ENCODE results near the gene DELE1. TPM values are rescaled to one million over a fixed set of nuclear protein-coding genes. Genes with fewer than 3 reads are reported as not detected.

Gene DELE1, protein sequence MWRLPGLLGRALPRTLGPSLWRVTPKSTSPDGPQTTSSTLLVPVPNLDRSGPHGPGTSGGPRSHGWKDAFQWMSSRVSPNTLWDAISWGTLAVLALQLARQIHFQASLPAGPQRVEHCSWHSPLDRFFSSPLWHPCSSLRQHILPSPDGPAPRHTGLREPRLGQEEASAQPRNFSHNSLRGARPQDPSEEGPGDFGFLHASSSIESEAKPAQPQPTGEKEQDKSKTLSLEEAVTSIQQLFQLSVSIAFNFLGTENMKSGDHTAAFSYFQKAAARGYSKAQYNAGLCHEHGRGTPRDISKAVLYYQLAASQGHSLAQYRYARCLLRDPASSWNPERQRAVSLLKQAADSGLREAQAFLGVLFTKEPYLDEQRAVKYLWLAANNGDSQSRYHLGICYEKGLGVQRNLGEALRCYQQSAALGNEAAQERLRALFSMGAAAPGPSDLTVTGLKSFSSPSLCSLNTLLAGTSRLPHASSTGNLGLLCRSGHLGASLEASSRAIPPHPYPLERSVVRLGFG
- total RNA-seq (2014; rRNA removed; shearing (Covaris generic)) = 67.1 and 74.3 TPM in 2 replicates
- 60.2 and 74.4 TPM in 2 replicates for polyA plus RNA-seq (2015; cell fraction: cytosol; rRNA removed)
- 247 and 308 TPM in 2 replicates for polyA plus RNA-seq (2015; cell fraction: nucleus; rRNA removed)

- DNase-seq (ENCODE audit: low read depth, low spot score) = peak; percentile 98
- in situ Hi-C loops (cut with HindIII; ENCODE audit: low pct_unique_long_range_greater_than_20kb, low sequenced_read_pairs) = no loop called here
Observed at GRCh38 chr5:141923448-141924313, at the start of gene DELE1. Gene DELE1 (plus strand): TSS chr5:141923871. CDS start chr5:141923942, 71 bp downstream.

GRCh38 chr5:141873933-141874261, 49.8 kb upstream of the DELE1 start:
- DNase-seq (ENCODE audit: low read depth, low spot score) = no peak
- in situ Hi-C loops (cut with HindIII; ENCODE audit: low pct_unique_long_range_greater_than_20kb, low sequenced_read_pairs) = no loop called here

GRCh38 chr5:141874262-141874964, 49.3 kb upstream of the DELE1 start:
- in situ Hi-C loops (cut with HindIII; ENCODE audit: low pct_unique_long_range_greater_than_20kb, low sequenced_read_pairs) = no loop called here
- no peak for DNase-seq (ENCODE audit: low read depth, low spot score)

DNA sequence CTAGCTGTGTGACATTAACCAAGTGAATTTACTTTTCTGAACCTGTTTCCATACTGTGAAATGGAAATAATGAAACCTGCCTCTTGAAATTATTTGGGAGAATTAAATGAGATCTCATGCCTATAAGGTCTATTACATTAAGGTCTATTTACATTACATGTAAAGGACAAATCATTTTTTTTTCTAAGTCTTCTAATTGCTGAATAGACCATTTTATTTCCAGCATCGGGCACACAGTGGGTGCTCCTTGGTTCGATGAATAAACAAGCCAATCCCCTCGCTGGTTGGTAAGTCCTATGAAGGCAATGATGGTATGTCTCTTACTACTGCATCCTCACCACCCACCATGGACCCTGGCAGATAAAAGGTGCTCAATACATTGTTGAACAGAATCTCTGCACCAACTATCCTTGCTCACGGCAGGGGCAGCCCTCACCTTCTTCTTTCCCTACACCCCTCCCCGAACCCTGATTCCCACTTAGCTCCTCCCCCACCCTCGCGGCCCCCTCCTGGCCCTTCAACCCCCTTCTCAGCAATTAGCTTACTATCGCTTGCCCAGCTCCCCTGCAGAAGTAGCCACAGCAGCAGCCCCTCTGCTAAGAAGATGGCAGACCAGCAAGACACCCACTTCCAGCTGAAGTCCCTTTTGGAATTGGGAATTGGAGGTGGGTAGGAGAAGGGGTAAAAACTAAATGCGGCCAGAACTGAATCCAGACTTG, 48.5 kb upstream of the DELE1 start:
- in situ Hi-C loops (cut with HindIII; ENCODE audit: low pct_unique_long_range_greater_than_20kb, low sequenced_read_pairs) = no loop called here
- no peak for DNase-seq (ENCODE audit: low read depth, low spot score)

GRCh38 chr5:141875795-141876627, 47.7 kb upstream of the DELE1 start:
- no peak for DNase-seq (ENCODE audit: low read depth, low spot score)
- in situ Hi-C loops (cut with HindIII; ENCODE audit: low pct_unique_long_range_greater_than_20kb, low sequenced_read_pairs) = no loop called here

DNA sequence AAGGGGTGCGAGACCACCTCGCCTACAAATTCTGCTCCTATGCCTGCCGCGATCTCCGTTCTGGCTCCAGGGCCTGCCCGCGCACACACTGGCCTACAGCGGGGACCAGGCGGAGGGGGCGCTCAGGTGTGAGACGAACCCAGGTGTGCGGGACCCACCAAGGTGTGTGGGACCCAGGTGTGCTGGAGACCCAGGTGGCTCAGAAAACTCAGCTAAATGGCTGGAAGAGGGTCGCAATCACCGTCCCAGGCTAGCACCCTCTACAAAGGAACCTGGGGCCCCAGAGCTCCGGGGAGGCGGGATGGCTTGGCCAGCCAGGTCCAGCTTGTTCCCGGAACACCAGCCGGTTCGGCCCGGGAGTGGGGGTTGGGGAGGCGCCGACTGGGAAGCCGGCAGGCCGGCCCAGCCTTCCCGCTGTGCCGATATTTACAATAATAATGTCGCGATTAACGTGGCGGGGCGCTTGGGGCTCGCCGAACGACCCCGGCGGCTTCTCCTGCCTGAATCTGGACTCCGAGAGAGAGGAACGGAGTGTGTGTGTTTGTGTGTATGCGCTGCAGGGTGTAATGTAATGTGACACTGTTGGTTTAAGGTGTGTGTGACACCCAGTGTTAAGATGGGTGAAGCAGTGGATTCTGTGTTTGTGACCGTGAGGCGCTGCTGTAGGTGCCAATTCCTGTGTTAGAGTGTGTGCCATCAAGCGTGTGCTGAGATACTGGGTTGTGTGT, 46.9 kb upstream of the DELE1 start:
- in situ Hi-C loops (cut with HindIII; ENCODE audit: low pct_unique_long_range_greater_than_20kb, low sequenced_read_pairs) = no loop called here
- DNase-seq (ENCODE audit: low read depth, low spot score) = no peak

DNA sequence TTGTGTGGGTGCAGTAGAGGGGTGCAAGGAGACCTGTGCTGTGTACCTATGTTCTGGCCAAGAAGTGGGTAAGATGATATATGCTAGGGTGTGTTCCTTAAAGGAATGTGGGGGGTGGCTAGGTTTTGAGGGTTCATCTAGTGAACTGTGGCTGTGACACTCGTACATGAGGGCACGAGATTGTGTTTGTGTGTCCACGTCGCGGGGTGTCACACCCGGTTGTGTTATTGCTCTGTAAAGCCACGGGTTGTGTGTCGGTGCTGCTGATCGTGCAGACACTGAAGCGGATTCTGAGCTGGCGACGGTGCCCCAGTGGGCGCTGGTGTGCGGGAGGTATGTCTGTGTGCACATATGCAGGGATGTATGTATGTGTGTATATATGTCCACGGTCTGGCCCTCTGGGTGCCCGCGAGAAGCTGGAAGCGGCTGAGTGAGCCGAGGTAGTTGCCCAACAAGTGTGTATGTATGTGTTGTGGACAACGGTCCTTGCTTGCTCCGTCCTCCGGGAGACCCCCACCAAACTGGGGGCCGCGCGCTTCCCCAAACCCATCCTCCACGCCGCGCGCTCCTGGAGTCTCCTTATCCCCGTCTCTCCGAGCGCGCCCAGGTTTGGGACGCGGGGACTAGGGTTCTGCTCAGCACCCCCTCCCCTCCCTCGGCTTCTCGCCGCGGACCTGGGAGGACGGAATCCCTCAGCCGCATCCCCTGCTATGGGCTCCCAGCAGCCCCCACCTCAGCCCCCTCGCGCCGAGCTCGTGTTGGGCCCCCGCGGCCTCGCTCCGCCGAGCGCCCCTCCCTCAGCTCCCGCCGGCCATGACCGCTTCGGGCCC, 46.1 kb upstream of the DELE1 start:
- in situ Hi-C loops (cut with HindIII; ENCODE audit: low pct_unique_long_range_greater_than_20kb, low sequenced_read_pairs) = no loop called here
- no peak for DNase-seq (ENCODE audit: low read depth, low spot score)

DNA sequence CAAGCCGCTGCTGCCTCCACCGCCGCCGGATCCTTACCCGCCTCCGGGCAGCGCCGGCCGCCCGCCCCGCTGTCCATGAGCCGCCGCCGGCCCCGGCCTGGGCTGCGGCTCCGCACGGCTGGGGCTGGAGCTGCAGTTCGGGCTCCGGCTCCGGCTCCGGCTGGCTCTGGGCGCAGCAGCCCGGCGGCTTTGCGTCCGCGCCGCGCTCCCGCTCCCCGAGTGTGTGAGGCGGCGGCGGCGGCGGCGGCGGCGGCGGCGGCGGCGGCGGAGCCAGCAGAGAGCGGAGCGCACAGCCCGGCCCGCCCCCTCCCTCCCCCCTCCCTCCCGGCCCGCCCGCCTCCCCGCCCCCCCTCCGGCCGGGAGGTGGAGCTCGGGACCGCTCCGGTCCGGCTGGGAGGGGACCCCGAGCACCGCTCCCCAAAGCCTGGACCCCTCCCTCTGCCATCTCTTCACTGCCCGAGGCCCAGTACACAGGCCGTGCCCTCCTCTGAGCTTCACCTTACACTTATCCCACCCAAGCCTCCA, 45.4 kb upstream of the DELE1 start, which contains the start of gene PCDH1:
PCDH1 (minus strand) TSS at position 225 of the 525 bp plus-strand sequence; CDS start at position 77, 148 bp downstream.
- DNase-seq (ENCODE audit: low read depth, low spot score) = peak; percentile 11
- in situ Hi-C loops (cut with HindIII; ENCODE audit: low pct_unique_long_range_greater_than_20kb, low sequenced_read_pairs) = no loop called here

DNA sequence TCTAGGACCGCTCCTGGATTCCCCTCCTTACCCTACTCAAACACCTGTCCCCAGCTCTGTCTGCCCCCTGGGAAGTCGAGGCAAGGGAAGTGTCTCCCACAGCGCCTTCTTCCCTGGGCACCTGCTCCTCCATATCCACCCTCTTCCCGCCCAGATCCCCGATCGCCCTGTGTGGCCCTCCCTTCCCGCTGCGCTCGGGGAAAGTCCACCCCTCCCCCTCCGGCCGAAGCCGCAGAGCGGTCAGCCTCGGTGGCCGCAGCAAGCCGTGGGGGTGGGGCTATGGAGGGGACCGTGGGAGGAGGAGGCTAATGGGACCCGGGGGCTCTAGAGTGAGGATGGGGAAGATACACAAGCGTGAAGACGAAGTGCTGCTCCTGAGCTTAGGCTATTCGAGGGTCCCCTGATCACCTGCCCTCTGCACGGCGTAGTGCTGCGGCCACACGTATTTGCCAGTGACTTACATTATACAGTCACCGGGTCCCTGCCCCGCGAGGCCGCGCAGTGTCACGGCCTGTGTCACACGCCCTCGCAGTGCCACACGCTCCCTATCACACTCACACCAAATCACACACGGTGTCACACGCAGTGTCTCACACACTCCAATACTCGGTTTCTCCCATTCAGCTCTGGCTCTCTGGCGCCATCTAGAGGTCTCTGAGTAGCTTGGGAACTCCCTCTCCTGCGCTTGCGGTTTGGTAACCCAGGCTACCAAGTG, 44.8 kb upstream of the DELE1 start:
- in situ Hi-C loops (cut with HindIII; ENCODE audit: low pct_unique_long_range_greater_than_20kb, low sequenced_read_pairs) = no loop called here
- DNase-seq (ENCODE audit: low read depth, low spot score) = peak; percentile 91

DNA sequence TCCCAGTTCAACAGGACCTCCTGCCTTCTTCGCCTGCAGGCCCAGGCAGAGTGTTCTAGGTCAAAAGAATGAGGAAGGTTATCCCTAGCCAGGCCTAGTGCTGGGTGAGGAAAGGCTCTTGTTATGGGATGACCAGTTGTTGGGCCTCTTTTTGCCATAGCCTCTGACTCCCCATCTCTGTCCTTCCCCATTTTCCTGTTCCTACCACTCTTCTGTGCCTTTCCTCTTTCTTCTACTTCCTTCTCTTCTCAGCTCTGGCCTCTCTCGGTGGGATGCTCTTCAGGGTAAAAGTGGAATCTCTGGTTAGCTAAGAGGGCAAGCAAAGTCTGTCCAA, 44.3 kb upstream of the DELE1 start:
- in situ Hi-C loops (cut with HindIII; ENCODE audit: low pct_unique_long_range_greater_than_20kb, low sequenced_read_pairs) = no loop called here
- peak; percentile 13 for DNase-seq (ENCODE audit: low read depth, low spot score)

DNA sequence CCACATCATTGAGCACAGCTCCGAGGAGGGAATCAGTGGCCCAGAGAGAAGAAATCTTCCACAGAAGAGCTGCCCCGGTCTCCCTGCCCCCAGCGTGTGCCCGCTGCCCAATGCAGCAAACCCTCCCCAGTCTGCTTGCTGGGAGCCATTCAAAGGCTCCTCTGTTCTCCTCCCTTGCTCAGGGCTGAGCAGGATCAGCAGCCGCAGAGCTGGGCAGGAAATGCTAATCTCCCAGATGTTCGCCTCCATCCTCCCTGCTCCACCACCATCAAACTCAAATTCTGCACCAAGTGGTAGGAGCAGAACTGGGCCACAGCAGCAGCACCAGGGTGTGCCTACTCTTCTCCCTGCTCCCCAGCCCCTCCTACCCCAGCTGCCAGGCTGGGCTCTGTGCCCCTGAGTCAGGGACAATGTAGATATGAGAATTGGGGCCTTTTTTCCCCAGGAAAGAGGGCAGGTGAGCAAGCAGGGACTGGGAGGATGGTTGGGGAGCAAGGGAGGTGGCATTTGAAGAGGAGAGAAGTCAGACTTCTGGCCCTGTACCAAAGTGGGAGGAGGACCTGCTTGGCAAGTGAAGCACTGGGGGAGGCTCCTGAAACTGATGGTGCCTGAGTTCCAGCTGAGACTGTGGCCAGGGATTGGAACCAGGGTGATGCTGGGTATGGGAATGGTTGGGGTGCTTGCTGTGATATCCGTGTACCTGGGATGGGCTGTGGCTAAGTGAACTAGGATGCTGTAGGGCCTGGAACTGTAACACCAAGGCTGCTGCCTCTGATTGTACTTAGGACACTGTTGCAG, 43.5 kb upstream of the DELE1 start:
- in situ Hi-C loops (cut with HindIII; ENCODE audit: low pct_unique_long_range_greater_than_20kb, low sequenced_read_pairs) = no loop called here
- peak; percentile 77 for DNase-seq (ENCODE audit: low read depth, low spot score)

- in situ Hi-C loops (cut with HindIII; ENCODE audit: low pct_unique_long_range_greater_than_20kb, low sequenced_read_pairs) = no loop called here
- no peak for DNase-seq (ENCODE audit: low read depth, low spot score)
Observed at GRCh38 chr5:141880961-141881801, 42.5 kb upstream of the DELE1 start.

- in situ Hi-C loops (cut with HindIII; ENCODE audit: low pct_unique_long_range_greater_than_20kb, low sequenced_read_pairs) = no loop called here
- no peak for DNase-seq (ENCODE audit: low read depth, low spot score)
Observed at GRCh38 chr5:141881886-141882285, 41.8 kb upstream of the DELE1 start.

Measured in SK-MEL-5 (cell line).